ENCODE results near the gene LONRF3.

LONRF3 gene

DNA sequence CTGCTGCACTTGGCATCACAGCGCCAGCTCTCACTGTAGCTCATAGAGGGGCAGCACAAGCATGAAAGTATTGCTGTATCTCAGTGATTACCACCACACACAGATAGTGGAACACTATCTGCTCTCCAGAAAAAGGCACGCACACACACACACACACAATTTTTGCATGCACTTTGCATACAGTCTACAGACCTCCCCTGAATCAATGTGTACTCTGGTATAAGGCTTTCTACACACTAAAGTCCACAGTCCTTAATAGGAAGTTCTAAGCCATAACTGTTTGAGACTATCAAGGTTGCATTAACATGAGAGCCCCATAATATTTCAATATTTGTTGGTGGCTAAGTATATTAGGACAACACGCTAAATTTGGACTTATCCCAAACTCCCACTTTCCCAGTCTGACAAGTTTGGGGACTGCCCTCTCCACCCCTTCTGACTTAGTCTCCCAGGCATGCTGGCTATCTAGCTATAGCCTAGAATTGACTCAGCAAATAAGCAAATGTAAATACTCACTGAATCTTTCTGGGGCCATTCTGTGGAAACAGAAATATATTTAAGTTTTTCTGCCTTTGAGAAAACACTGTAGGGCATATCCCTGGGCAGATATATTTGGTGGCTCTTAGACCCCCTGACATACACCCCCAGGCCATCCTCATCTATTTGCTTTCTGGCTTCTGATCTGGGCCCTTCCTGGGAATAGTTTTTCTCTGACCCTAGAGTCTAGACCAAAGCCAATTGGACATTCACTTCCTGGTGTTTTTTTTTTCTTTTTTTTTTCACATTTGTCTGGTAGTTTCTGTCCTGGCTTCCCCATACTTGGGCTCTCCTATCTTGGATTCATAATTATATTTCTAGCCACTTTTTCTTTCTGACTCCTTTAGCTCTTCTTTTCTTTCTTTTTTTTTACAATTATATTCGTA is 62.0 kb downstream of the LONRF3 start:
- no peak for DNase-seq (ENCODE audit: low read depth, low spot score)

DNA sequence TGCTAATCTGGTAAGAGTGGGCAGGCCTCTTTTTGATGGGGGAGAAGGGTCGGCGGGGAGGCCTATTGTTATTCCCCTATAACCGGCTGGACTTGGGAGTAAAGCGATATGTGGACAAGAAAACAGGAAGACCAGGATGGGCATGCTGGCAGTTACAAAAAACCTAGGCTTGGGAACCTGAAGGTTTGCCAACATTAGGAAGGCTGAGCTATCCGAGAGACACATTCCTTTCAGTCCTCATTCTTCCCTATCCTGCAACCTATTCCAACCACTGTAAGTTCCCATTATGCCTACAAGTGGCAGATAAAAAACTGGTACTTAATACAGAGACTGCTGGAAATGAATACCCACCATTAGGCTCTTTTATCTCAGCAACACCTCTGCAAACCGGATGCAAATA is 66.0 kb downstream of the LONRF3 start:
- DNase-seq (ENCODE audit: low read depth, low spot score) = no peak

GRCh38 chrX:119041175-119041574 is 66.8 kb downstream of the LONRF3 start:
- DNase-seq (ENCODE audit: low read depth, low spot score) = no peak

DNA sequence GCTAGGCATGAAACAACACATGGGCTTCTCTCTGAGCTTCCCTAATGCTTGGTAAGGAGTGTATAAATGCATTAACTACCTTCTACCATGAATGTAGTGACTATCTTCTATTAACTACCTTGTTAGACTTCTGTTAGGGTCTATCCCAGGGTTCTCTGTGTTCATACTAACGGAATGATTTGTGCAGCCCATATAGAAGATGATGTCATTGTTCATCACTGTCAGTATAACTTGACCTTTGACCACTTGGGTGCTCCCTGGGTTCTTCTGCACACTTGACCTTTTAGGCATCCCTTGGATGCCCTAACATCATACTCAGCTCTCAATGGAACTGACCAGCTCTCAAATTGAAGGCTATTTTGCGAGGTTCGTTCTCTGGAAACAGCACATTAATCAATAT is 67.6 kb downstream of the LONRF3 start:
- DNase-seq (ENCODE audit: low read depth, low spot score) = no peak

GRCh38 chrX:119042996-119043395 is 68.6 kb downstream of the LONRF3 start:
- DNase-seq (ENCODE audit: low read depth, low spot score) = no peak

GRCh38 chrX:119045884-119046283 is 71.5 kb downstream of the LONRF3 start:
- DNase-seq (ENCODE audit: low read depth, low spot score) = no peak

DNA sequence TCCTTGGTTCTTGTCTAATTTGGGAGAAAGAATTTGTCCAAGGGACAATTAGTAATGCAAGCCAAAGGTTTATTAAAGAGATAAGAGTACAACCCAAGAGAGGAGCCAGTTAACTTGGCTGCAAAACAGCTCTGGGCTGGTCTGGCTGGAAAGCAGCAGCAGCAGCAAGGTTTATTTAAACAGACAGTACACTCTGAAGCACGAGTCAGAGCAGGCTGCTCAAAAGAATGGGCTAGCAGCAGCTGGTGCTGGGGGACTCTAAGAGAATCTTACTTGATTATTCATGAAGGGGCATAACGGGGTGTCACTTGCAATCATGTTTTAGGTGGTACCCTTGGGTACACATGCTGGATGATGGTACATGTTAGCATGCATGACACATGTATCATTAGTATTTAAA is 81.3 kb downstream of the LONRF3 start:
- DNase-seq (ENCODE audit: low read depth, low spot score) = no peak

- no peak for DNase-seq (ENCODE audit: low read depth, low spot score)
Observed at GRCh38 chrX:119062750-119063374, 88.4 kb downstream of the LONRF3 start.

- no peak for DNase-seq (ENCODE audit: low read depth, low spot score)
Observed at GRCh38 chrX:119063428-119063827, 89.0 kb downstream of the LONRF3 start.

- DNase-seq (ENCODE audit: low read depth, low spot score) = no peak
Observed at GRCh38 chrX:119067023-119067739, 92.8 kb downstream of the LONRF3 start.

Measured in activated CD4-positive, CD25-positive, alpha-beta regulatory T cell treated with anti-CD3 and anti-CD28 coated beads, Interleukin-2, amount 50 U/mL, for 16 hours (primary cell).